ENCODE data around the gene NTN4.

GRCh38 chr12:95663525-95663924 is 127.0 kb downstream of the NTN4 start:
- TF ChIP-seq CTCF (IDR thresholded peaks at IDR 0.05) (no peak), POLR2AphosphoS5 (IDR thresholded peaks at IDR 0.05) (no peak), EP300 (IDR thresholded peaks at IDR 0.05; ENCODE audit: low read depth) (no peak), POLR2A (IDR thresholded peaks at IDR 0.05) (no peak)
